ENCODE data around the gene TSC22D1.

DNA sequence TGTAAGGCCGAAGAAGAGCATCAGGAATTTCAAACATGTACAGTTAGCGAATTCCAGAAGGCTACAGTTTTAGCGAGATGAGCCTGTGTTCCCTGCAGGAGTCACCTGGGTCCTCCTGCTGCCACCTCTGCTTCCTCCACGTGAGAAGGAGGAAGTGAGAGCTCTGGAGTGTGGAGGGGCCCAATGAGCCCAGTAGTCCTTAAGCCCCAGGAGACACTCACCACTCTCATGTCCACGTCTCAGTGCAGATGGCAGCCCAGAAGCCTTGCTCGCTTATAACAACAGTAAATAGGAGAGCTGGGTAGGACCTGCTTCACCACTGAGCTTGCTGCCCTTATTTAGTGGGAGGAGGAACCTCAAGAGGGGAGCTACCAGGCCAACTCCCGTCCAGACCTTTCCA, 158.3 kb downstream of the TSC22D1 start:
- TF ChIP-seq POLR2AphosphoS5 (IDR thresholded peaks at IDR 0.05; ENCODE audit: low read depth, low read length): no peak
- no peak for TF ChIP-seq TAF1 (IDR thresholded peaks at IDR 0.05; ENCODE audit: borderline replicate concordance, insufficient read depth, low read length)
- TF ChIP-seq, protein P1, sequence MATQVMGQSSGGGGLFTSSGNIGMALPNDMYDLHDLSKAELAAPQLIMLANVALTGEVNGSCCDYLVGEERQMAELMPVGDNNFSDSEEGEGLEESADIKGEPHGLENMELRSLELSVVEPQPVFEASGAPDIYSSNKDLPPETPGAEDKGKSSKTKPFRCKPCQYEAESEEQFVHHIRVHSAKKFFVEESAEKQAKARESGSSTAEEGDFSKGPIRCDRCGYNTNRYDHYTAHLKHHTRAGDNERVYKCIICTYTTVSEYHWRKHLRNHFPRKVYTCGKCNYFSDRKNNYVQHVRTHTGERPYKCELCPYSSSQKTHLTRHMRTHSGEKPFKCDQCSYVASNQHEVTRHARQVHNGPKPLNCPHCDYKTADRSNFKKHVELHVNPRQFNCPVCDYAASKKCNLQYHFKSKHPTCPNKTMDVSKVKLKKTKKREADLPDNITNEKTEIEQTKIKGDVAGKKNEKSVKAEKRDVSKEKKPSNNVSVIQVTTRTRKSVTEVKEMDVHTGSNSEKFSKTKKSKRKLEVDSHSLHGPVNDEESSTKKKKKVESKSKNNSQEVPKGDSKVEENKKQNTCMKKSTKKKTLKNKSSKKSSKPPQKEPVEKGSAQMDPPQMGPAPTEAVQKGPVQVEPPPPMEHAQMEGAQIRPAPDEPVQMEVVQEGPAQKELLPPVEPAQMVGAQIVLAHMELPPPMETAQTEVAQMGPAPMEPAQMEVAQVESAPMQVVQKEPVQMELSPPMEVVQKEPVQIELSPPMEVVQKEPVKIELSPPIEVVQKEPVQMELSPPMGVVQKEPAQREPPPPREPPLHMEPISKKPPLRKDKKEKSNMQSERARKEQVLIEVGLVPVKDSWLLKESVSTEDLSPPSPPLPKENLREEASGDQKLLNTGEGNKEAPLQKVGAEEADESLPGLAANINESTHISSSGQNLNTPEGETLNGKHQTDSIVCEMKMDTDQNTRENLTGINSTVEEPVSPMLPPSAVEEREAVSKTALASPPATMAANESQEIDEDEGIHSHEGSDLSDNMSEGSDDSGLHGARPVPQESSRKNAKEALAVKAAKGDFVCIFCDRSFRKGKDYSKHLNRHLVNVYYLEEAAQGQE (IDR thresholded peaks at IDR 0.05; ENCODE audit: insufficient read depth in 1 of 2, low read depth in 2 of 2, low read length in 2 of 2): no peak
- TF ChIP-seq SIN3A (IDR thresholded peaks at IDR 0.05; ENCODE audit: borderline replicate concordance, insufficient read depth, low read length): no peak

Data from PFSK-1 (cell line).